CD4-positive, alpha-beta T cell treated with Interleukin-15 for 1 hour (primary cell): ENCODE measurements around the gene TM7SF2.
A peak's percentile ranks its signal among the peaks of the same experiment; 100 is the strongest.
"Not testable (repeated sequence)": the region's sequence is repeated elsewhere in the genome, so short reads cannot be mapped to it uniquely, and the experiment has no call there.

ENCODE experiments used
- DNase-seq: peaks from one replicate; pipeline ENCODE4 v3.0.0-alpha.2; 2020

TM7SF2 gene

GRCh38 chr11:65115361-65116082, 3.9 kb downstream of the TM7SF2 start:
- no peak for DNase-seq

GRCh38 chr11:65116370-65117205, 4.9 kb downstream of the TM7SF2 start:
- peak; percentile 55 for DNase-seq

GRCh38 chr11:65117206-65118096, 5.8 kb downstream of the TM7SF2 start, which contains the start of gene ZNHIT2:
Gene ZNHIT2, minus strand, starts transcription at chr11:65117701. Its CDS starts 48 bp downstream, at chr11:65117653.
- peak; percentile 99 for DNase-seq

- no peak for DNase-seq
Observed at GRCh38 chr11:65118097-65118837, 6.6 kb downstream of the TM7SF2 start.

- DNase-seq, result not testable (repeated sequence)
Observed at GRCh38 chr11:65118891-65119669, 7.4 kb downstream of the TM7SF2 start.

- DNase-seq, result no peak
Observed at GRCh38 chr11:65119670-65119995, 8.0 kb downstream of the TM7SF2 start.

- no peak for DNase-seq
Observed at GRCh38 chr11:65120831-65121230, 9.2 kb downstream of the TM7SF2 start.

- DNase-seq, result peak; percentile 44
Observed at GRCh38 chr11:65121447-65121864, 9.8 kb downstream of the TM7SF2 start.

GRCh38 chr11:65121865-65122696, 10.4 kb downstream of the TM7SF2 start, which contains the start of the genes FAU and MRPL49:
Gene FAU, minus strand, starts transcription at chr11:65122134. Its CDS starts 321 bp downstream, at chr11:65121813.
Gene MRPL49, plus strand, starts transcription at chr11:65122321. Its CDS starts 26 bp downstream, at chr11:65122347.
- DNase-seq, result peak; percentile 99

GRCh38 chr11:65124480-65125196, 13.0 kb downstream of the TM7SF2 start:
- DNase-seq, result no peak

GRCh38 chr11:65125197-65126056, 13.8 kb downstream of the TM7SF2 start:
- no peak for DNase-seq

GRCh38 chr11:65126624-65127274, 15.1 kb downstream of the TM7SF2 start:
- DNase-seq, result no peak

- DNase-seq, result no peak
Observed at GRCh38 chr11:65127473-65128181, 16.0 kb downstream of the TM7SF2 start.

- no peak for DNase-seq
Observed at GRCh38 chr11:65128182-65129145, 16.8 kb downstream of the TM7SF2 start.

GRCh38 chr11:65129649-65130441, 18.2 kb downstream of the TM7SF2 start:
- peak; percentile 37 for DNase-seq
